Dedifferentiated amniotic fluid mesenchymal stem cell (primary cell): ENCODE measurements around the gene TDRD7.

Experiments
- DNase-seq: peaks from one replicate; pipeline ENCODE4 v3.0.0-alpha.2; 2016; ENCODE audit errors: extremely low spot score

The TDRD7 gene

DNA sequence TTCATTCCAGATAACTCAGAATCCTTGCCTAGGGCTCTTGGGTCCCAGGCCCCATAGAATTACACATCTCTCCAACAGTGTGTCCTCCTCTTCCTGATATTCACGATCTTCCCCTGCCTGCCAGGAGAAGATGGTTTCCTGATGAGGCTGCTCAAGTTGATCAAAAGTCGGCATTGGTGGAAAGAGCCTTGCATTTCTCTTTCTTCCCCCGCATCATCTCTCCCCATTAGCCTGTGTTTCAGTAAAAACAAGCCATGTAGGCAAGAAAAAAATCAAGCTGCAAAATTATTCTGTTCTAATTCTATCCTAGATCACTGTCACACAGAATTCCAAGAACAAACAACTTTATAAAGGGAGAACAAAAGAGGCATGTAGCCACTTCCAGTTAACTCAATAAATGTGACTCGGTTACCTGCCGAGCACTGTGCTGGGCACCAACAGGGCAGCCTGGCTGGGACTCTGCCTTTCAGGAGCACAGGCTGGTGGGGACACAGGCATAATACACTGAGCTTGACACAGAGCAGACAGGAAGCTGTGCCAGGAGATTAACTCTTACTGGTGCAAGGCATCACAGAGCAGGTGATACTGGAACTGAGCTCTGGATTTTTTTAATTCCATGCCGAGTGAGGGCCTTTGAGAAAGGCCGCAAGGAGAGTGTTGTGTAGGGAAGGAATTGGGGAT is 115.1 kb downstream of the TDRD7 start:
- DNase-seq, result no peak

DNA sequence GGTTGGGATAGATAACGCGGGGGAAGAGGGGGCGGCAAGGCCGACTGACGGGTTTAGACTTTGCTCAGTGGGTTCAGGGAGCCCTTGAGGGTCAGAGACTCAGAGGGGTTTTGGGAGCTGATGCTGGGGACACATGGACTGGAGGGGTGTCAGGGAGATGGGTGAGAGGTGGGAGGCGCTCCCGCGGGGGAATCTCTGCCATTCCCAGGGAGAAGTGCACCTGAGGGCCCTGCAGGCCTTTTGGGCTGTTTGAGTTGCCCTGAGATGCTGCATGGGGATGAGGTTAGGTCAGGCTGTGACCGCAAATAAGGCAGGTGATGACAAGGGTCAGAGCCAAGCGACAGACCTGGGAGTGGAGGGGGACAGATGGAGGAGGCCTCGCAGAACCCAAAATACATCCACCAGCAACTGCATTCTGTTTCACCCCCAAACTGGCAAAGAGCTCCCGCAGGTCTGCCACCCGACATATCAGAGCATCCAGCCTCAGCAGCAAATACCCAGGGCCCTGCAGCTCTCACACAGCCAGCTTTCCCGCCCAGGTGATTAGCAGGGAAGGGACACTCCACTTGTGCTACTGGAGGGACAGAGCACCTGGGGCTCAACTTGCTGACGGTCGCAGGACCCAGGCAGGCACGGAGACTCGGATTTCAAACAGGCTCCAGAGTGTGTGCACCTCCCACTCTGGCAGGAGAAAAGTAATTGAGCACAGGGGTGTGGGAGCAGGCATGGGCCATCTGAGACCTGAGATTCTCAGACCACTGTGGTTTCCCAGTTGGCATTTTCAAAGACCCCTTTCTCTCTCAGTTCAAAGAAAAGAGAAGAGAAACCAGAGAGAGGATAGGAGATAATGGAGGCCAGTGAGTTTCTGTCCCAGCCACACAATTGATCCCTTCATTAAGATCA is 116.0 kb downstream of the TDRD7 start:
- DNase-seq, result no peak

DNA sequence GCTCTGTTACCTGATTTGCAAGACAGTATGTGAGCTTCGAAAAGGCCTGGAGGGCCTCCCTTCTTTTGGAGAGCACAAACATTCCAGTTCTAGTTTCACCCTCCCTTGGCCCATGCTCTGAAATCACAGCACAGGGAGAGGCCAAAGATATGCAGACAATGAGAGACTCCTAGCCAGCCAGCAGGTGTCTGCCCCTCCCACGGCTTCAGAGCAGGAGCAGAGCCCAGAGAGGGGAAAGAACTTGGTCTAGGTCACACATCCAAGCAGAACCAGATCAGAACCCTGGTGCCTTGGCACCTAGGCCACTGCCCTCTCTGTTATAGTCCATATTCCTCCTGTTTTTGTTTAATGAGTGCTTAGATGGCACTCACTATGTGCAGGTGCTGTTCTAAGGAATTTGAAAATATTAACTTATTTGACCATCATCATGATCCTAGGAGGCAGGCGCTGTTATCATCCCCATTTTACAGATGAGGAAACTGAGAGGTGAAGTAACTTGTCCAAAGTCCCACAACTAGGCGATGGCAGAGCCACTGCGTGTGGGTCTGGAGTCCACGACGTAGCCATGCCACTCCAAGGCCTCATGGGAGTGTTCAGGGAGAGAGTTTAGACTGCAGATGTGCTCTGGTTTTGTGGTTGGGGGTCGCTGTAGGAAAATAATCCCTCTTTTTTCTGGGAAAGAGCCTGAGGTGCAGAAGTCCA is 116.8 kb downstream of the TDRD7 start:
- no peak for DNase-seq

DNA sequence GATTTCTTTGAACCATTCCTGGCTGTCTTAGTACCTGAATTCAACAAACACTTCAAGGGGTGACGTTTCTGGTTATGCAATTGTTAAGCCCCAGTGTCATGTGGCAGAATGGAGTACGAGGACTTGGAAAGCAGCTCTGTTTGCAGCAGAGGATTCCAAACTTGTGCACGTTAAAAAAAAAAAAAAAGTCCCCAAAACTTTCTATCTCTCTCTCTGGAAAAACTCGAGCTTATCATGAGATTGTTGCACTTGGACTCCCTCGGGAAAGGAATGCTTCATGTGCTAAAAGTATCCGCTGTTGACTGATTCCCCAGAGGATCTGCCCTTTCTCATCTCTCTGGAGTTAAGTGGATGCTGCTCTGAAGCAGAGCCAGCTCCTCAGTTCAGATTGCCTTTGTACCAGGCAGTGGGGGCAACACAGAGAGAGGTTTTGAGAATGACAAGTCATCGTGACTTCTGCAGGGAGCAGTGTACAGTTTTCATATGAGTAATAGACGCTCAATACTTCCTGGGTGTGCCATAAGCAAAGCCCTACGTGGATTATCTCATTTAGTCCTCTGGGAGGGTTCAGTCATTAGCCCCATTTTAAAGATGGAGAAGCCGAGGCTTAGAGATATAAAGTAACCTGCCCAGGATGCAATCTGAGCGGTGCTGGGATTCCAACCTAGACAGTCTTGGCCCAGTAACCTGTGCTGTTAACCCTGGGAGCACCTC is 117.6 kb downstream of the TDRD7 start:
- DNase-seq, result no peak

DNA sequence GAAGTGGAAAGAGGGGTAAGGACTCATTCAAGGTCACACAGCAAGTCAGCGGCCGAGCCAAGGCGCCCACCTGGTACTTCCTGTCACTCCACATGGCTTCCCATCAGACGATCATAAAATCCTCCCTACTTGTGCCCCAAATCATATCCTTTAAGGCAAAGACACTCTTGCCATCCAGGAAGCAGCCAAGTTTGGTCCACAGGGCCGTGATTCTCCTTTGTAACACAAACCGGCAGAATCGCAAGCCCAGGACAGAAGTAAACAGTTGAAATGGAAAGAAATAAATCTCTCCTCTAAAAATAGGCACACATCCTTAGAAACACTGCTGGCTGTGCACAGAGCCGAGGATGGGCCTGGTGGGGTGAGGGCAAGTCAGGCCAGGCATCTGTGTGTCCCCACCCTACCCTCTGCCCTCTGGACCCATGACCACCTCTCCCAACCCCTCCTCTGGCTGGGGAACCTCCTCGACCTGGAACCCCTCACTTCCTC is 120.0 kb downstream of the TDRD7 start:
- no peak for DNase-seq

DNA sequence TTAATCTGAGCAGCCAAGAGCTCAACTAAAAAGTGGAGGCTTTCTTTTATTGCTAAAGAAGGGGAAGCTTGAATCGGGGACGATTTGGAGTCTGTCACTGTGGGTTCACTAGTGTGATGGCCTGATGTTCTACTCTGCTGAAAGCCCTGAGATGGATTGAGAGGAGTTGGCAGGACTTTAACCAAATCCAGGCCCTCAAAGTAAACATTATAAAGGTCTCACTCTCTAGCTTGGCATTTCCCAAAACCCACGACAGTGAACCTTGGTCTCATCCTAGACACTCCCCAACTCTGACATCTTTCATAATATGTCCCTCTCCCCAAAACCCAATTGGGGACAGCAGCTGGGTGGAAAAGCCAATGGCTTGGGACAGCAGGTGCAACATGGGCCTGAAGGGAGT is 122.3 kb downstream of the TDRD7 start:
- no peak for DNase-seq

DNA sequence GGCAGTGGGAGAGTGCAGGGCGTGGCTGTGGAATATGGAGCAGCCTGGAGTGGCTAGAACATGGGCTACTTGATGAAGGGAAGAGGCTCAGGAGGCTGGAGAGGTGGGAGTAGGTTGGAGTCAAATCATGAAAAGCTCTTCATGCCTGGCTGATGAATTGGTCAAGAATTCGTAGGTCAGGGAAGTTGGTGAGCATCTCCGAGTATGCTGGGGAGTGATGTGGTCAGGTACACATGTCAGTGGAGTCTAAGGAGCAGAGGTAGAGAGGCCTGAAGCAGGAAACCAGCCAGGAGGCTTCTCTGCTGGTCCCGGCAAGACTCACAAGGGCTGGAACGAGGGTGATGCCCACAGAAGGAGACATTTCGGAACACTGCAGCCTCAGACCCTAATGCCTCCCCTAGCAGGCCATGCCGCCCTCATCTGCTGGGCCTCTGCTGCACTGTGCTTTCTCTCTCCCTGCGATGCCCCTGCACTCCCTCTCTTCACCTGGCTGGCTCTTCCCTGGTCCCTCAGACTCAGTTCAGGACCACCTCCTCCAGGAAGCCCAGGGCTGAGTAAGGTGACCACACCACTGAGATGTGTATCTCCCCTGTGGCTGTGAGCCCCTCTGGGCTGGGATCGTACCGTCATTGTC is 123.2 kb downstream of the TDRD7 start:
- DNase-seq, result no peak

DNA sequence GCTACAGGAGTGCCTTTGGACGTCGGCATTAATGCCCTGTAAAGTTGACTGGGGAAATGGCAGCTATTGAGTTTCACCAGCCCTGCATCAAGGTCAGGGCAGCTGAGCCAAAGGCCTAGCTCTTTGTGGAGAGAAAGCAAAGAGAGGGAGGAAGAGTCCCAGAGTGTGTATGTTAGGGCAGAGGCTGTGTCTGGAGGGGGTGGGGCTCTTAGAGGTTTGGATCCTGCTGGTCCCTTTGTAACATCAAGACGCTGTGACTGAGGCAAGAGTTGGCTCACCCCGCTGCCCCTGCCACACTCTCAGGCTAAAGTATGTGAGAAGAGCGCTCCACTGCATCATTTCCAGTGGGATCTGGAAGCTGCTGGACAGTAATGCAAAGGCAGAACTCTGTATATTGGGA is 123.9 kb downstream of the TDRD7 start:
- no peak for DNase-seq

DNA sequence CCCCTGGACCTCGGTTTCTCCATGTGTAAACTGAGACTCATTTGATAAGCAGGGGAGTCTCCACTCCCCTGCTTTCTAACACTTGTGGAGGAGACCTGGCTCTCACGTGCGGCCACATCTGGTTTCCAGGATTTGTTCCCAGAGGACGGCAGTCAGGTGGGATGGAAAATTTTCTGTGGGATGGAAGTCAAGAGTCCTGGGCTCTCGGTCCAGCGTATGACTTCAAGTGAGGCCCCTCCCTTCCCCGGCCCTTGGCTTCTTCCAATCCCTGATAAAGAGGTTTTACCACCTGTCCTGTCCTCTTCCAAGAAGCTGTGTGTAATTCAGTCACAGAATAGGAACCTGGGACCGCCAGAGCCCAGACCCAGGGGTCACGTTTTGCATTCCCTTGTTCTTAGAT is 124.6 kb downstream of the TDRD7 start:
- DNase-seq, result no peak

DNA sequence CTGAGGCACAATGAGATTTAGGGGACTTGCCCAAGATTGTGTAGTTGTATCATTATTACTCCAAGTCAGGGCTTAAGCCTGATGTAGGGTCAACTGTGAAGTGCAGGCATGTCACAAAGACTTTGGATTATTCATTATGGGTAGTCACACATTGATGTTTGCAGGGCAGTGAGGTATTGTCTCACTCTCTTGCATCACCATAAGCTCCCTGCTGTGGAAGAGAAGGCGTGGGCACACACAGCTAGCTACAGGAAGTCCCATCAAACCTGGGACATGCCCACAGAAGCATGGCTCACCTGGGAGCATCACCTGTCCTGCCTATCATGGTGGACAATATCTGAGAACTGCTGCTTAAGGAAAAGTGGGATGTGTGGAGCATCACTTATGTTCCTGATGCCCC is 131.7 kb downstream of the TDRD7 start:
- no peak for DNase-seq

DNA sequence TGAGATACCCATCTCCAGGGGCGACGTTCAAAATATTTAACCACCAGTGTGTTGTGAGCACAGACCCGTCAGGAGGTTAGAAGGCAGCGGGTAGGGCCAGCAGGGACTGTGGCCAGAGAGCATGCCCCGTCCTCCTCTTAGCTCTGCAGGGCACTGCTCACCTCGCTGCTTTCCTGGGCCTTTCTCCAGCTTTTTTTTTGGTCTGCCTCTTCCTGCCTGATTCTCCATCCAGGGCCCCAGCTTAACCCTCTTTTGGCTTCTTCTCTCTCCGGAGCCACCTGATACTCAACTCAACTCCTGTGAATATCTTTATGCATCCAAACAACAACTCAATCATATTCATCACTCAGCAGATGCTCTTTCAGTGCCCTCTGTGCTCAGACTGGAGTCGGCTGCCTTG is 133.6 kb downstream of the TDRD7 start:
- no peak for DNase-seq
